ENCODE measurements around the gene GH1. TPM values are rescaled to one million over a fixed set of nuclear protein-coding genes. Genes with fewer than 3 reads are reported as not detected.

GH1 gene
- total and polyA plus RNA-seq, 9 donors: 0.18 TPM; not detected in 8

DNA sequence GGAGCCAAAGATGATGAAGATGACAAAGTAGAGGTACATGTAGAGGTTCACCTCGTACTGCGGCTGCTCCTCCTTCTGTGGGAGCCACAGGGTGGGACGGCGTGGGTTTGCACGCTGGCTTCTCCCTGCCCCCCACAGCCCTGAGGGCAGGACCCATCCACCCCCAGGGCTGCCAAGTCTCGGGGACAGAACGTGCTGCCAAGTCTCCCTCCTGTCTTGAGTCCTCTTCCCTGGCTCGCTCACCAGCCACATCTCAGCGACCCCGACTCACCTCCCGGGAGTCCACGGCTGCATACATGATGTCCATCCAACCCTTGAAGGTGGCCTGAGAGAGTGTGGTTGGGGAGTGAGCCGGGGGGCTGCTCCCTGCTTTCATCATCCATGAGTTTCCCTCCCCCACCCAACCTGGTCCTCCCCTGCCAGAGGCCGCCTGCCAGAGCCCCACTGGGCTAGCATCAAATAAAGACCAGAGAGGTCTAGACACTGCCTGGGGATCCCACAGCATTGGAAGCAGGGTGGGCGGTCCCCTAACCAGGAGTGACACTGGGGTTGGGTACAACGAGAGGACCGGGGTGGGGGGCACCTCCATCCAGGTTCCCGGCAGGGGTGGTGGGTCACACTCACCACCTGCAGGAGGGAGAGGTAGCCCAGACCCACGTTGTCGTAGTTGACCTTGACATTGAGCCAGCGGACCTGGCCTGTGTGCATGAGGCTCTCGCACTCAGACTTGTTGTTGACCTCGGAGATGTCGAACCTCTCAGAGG, 26.3 kb upstream of the GH1 start:
- no peaks in the 10 kb centered on the region for H3K9me3 ChIP-seq (replicated peaks; ENCODE audit: control insufficient read depth, low read depth, low read length)
- no peak overlapping the region for H3K27ac ChIP-seq (ENCODE audit: low read length)
- H3K4me3 ChIP-seq (ENCODE audit: low read length): no peak overlapping the region
- no peaks in the 10 kb centered on the region for H3K27me3 ChIP-seq (ENCODE audit: control insufficient read depth, insufficient read depth, low read length)
- H3K4me1 ChIP-seq (ENCODE audit: control insufficient read depth, insufficient read depth, low read length): peaks cover 22% of the 10 kb centered on the region
- 81% methylated on average over 18 of the region's 24 CpGs for WGBS (ENCODE audit: insufficient coverage)
- peaks cover 70% of the 10 kb centered on the region for H3K36me3 ChIP-seq (ENCODE audit: control insufficient read depth, insufficient read depth, low read length)
- no peak for DNase-seq

- no peak overlapping the region for H3K4me3 ChIP-seq (ENCODE audit: low read length)
- H3K4me1 ChIP-seq (ENCODE audit: control insufficient read depth, insufficient read depth, low read length): peaks cover 11% of the 10 kb centered on the region
- no peaks in the 10 kb centered on the region for H3K9me3 ChIP-seq (replicated peaks; ENCODE audit: control insufficient read depth, low read depth, low read length)
- no peaks in the 10 kb centered on the region for H3K27me3 ChIP-seq (ENCODE audit: control insufficient read depth, insufficient read depth, low read length)
- no peak for DNase-seq
- no peak overlapping the region for H3K27ac ChIP-seq (ENCODE audit: low read length)
- 71% methylated on average over 3 of the region's 9 CpGs for WGBS (ENCODE audit: insufficient coverage)
- H3K36me3 ChIP-seq (ENCODE audit: control insufficient read depth, insufficient read depth, low read length): peaks cover 71% of the 10 kb centered on the region
Observed at GRCh38 chr17:63943745-63944144, 25.1 kb upstream of the GH1 start.

DNA sequence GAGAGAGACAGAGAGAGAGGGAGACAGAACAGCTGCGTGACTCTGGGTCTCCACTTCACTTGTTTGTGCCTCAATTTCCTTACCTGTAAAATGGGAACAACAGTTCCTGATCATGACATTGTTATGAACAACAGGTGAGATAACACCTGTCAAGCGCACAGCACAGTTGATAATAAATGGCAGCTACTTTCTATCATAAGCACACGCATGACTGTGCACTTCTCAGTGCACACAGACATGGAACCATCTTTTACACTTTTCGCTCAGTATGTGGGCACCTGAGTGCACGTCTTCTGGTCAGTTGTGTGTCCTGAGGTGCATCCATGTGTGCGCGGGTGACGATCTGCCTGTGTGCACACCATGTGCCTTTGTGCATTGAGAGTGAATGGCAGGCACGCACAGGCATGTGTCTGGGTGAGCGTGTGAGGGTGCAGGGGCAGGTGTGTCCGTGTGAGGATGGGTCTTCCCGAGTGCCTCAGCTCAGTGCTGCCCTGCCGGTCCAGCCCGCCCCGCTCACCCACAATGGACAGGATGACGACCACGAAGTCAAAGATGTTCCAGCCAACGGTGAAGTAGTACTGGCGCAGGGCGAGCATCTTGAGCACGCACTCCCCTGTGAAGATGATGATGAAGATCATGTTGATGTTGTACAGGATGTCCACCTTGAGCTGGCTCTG, 23.8 kb upstream of the GH1 start:
- Histone ChIP-seq H3K4me3 (ENCODE audit: low read length) (no peak overlapping the region), H3K27me3 (ENCODE audit: control insufficient read depth, insufficient read depth, low read length) (no peaks in the 10 kb centered on the region), H3K36me3 (ENCODE audit: control insufficient read depth, insufficient read depth, low read length) (peaks cover 61% of the 10 kb centered on the region), H3K9me3 (replicated peaks; ENCODE audit: control insufficient read depth, low read depth, low read length) (no peaks in the 10 kb centered on the region), H3K27ac (ENCODE audit: low read length) (no peak overlapping the region), H3K4me1 (ENCODE audit: control insufficient read depth, insufficient read depth, low read length) (peaks cover 10% of the 10 kb centered on the region)
- 97% methylated on average over 20 of the region's 21 CpGs for WGBS (ENCODE audit: insufficient coverage)
- no peak for DNase-seq

DNA sequence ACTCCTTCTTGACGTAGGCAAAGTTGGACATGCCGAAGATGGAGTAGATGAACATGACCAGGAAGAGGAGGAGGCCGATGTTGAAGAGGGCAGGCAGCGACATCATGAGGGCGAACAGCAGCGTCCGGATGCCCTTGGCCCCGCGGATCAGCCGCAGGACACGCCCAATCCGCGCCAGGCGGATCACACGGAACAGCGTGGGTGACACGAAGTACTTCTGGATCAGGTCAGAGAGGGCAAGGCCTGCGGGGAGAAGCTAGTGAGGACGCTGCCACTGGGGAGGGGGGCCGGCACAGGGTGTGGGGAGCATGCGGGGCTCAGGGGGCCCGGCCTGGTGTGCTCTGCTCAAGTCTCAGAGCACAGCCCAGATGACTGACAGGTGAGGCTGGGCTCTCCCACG, 23.1 kb upstream of the GH1 start:
- H3K4me1 ChIP-seq (ENCODE audit: control insufficient read depth, insufficient read depth, low read length): peaks cover 10% of the 10 kb centered on the region
- no peaks in the 10 kb centered on the region for H3K9me3 ChIP-seq (replicated peaks; ENCODE audit: control insufficient read depth, low read depth, low read length)
- no peaks in the 10 kb centered on the region for H3K27me3 ChIP-seq (ENCODE audit: control insufficient read depth, insufficient read depth, low read length)
- peaks cover 57% of the 10 kb centered on the region for H3K36me3 ChIP-seq (ENCODE audit: control insufficient read depth, insufficient read depth, low read length)
- no peak for DNase-seq
- no peak overlapping the region for H3K27ac ChIP-seq (ENCODE audit: low read length)
- 91% methylated on average over 23 of the region's 23 CpGs for WGBS (ENCODE audit: insufficient coverage)
- no peak overlapping the region for H3K4me3 ChIP-seq (ENCODE audit: low read length)

DNA sequence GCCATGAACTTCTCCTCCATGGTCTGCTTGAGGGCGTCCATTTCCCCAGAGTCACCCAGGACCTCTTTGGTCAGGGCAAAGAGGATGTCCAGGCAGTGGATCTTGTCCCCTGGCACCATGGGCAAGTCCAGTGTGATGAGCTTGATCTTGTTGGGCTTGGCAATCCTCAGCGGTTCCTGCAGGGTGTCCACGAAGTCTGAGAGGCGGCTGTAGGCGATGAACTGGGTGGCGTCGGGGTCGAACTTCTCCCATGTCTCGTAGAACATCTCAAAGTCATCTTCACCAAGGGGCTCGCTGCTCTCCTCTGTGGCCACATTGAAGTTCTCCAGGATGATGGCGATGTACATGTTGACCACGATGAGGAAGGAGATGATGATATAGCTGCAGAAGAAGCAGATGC, 22.5 kb upstream of the GH1 start:
- peaks cover 6% of the 10 kb centered on the region for H3K4me1 ChIP-seq (ENCODE audit: control insufficient read depth, insufficient read depth, low read length)
- no peak overlapping the region for H3K4me3 ChIP-seq (ENCODE audit: low read length)
- H3K27me3 ChIP-seq (ENCODE audit: control insufficient read depth, insufficient read depth, low read length): no peaks in the 10 kb centered on the region
- H3K36me3 ChIP-seq (ENCODE audit: control insufficient read depth, insufficient read depth, low read length): peaks cover 54% of the 10 kb centered on the region
- 96% methylated on average over 10 of the region's 12 CpGs for WGBS (ENCODE audit: insufficient coverage)
- DNase-seq: no peak
- no peaks in the 10 kb centered on the region for H3K9me3 ChIP-seq (replicated peaks; ENCODE audit: control insufficient read depth, low read depth, low read length)
- no peak overlapping the region for H3K27ac ChIP-seq (ENCODE audit: low read length)

- no peak overlapping the region for H3K4me3 ChIP-seq (ENCODE audit: low read length)
- no peaks in the 10 kb centered on the region for H3K27me3 ChIP-seq (ENCODE audit: control insufficient read depth, insufficient read depth, low read length)
- H3K36me3 ChIP-seq (ENCODE audit: control insufficient read depth, insufficient read depth, low read length): peaks cover 49% of the 10 kb centered on the region
- no peak overlapping the region for H3K27ac ChIP-seq (ENCODE audit: low read length)
- WGBS (ENCODE audit: insufficient coverage): 93% methylated on average over 14 of the region's 14 CpGs
- peaks cover 6% of the 10 kb centered on the region for H3K4me1 ChIP-seq (ENCODE audit: control insufficient read depth, insufficient read depth, low read length)
- no peak for DNase-seq
- no peaks in the 10 kb centered on the region for H3K9me3 ChIP-seq (replicated peaks; ENCODE audit: control insufficient read depth, low read depth, low read length)
Observed at GRCh38 chr17:63940584-63940983, 21.9 kb upstream of the GH1 start.

GRCh38 chr17:63939884-63940283, 21.2 kb upstream of the GH1 start:
- H3K27me3 ChIP-seq (ENCODE audit: control insufficient read depth, insufficient read depth, low read length): no peaks in the 10 kb centered on the region
- WGBS (ENCODE audit: insufficient coverage): 78% methylated on average over 1 of the region's 6 CpGs
- no peaks in the 10 kb centered on the region for H3K9me3 ChIP-seq (replicated peaks; ENCODE audit: control insufficient read depth, low read depth, low read length)
- H3K36me3 ChIP-seq (ENCODE audit: control insufficient read depth, insufficient read depth, low read length): peaks cover 43% of the 10 kb centered on the region
- DNase-seq: no peak
- no peak overlapping the region for H3K27ac ChIP-seq (ENCODE audit: low read length)
- H3K4me1 ChIP-seq (ENCODE audit: control insufficient read depth, insufficient read depth, low read length): peaks cover 6% of the 10 kb centered on the region
- H3K4me3 ChIP-seq (ENCODE audit: low read length): no peak overlapping the region

- no peaks in the 10 kb centered on the region for H3K27me3 ChIP-seq (ENCODE audit: control insufficient read depth, insufficient read depth, low read length)
- H3K27ac ChIP-seq (ENCODE audit: low read length): no peak overlapping the region
- WGBS (ENCODE audit: insufficient coverage): 82% methylated on average over 9 of the region's 9 CpGs
- H3K4me1 ChIP-seq (ENCODE audit: control insufficient read depth, insufficient read depth, low read length): peaks cover 10% of the 10 kb centered on the region
- no peak for DNase-seq
- H3K36me3 ChIP-seq (ENCODE audit: control insufficient read depth, insufficient read depth, low read length): peaks cover 38% of the 10 kb centered on the region
- no peaks in the 10 kb centered on the region for H3K9me3 ChIP-seq (replicated peaks; ENCODE audit: control insufficient read depth, low read depth, low read length)
- no peak overlapping the region for H3K4me3 ChIP-seq (ENCODE audit: low read length)
Observed at GRCh38 chr17:63939401-63939800, 20.8 kb upstream of the GH1 start.

DNA sequence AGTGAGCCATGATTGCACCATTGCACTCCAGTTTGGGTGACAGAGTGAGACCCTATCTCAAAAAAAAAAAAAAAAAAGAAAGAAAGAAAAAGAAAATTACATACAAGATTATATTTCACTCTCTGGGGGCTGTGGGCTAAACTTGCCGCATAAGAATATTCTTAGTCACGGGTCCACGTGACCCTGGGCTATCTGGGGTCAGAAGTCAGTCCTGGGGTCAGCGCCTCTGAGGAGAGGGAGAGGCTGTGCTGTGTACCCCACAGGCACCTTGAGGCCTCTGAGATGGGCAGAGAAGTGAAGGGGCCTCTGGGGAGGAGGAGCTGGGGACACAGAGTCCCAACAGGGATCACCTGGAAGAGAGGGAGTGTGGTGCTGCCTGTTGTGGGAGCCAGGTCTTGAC, 19.3 kb upstream of the GH1 start:
- Histone ChIP-seq H3K9me3 (replicated peaks; ENCODE audit: control insufficient read depth, low read depth, low read length) (no peaks in the 10 kb centered on the region), H3K27ac (ENCODE audit: low read length) (no peak overlapping the region), H3K36me3 (ENCODE audit: control insufficient read depth, insufficient read depth, low read length) (peaks cover 30% of the 10 kb centered on the region), H3K27me3 (ENCODE audit: control insufficient read depth, insufficient read depth, low read length) (no peaks in the 10 kb centered on the region), H3K4me3 (ENCODE audit: low read length) (no peak overlapping the region), H3K4me1 (ENCODE audit: control insufficient read depth, insufficient read depth, low read length) (peaks cover 15% of the 10 kb centered on the region)
- no peak for DNase-seq
- 73% methylated on average over 3 of the region's 4 CpGs for WGBS (ENCODE audit: insufficient coverage)

DNA sequence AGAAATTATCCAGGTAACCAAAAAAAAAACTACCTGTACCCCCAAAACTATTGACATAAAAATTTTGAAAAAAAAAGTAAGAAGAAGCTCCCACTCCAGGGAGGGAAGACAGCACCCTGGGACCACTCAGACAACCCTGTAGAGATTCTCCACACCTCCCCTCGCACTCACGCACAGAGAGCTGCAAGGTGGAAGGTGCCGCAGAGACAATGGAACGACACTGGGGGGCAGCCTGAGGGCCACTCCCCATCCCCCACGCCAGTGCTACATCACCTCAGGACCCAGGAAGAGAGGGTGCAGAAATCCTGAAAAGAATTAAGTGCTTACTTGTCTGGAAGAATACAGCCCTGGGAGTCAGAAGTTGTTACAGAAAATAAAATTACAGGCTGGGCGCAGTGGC, 18.7 kb upstream of the GH1 start:
- Histone ChIP-seq H3K9me3 (replicated peaks; ENCODE audit: control insufficient read depth, low read depth, low read length) (no peaks in the 10 kb centered on the region), H3K27ac (ENCODE audit: low read length) (no peak overlapping the region), H3K4me3 (ENCODE audit: low read length) (no peak overlapping the region), H3K36me3 (ENCODE audit: control insufficient read depth, insufficient read depth, low read length) (peaks cover 25% of the 10 kb centered on the region), H3K27me3 (ENCODE audit: control insufficient read depth, insufficient read depth, low read length) (no peaks in the 10 kb centered on the region), H3K4me1 (ENCODE audit: control insufficient read depth, insufficient read depth, low read length) (peaks cover 20% of the 10 kb centered on the region)
- no peak for DNase-seq
- WGBS (ENCODE audit: insufficient coverage): 100% methylated on average over 1 of the region's 6 CpGs

All from muscle of leg (tissue), 11 donors.